SK-N-MC (cell line): ENCODE measurements around the gene BCAS3.

Experiments
- EZH2 ChIP-seq: fragments of 200-600 bp; sonication (generic); IDR thresholded peaks from one replicate; pipeline ENCODE4 v1.6.1; 2017; ENCODE audit warnings: antibody characterized with exemption
- FOXP2 ChIP-seq: optimal IDR thresholded peaks from 2 replicates; pipeline ENCODE3; 2011; ENCODE audit warnings: mild to moderate bottlenecking, moderate library complexity; ENCODE audit not compliant: insufficient read depth; ENCODE audit errors: extremely low read length, control extremely low read depth

DNA sequence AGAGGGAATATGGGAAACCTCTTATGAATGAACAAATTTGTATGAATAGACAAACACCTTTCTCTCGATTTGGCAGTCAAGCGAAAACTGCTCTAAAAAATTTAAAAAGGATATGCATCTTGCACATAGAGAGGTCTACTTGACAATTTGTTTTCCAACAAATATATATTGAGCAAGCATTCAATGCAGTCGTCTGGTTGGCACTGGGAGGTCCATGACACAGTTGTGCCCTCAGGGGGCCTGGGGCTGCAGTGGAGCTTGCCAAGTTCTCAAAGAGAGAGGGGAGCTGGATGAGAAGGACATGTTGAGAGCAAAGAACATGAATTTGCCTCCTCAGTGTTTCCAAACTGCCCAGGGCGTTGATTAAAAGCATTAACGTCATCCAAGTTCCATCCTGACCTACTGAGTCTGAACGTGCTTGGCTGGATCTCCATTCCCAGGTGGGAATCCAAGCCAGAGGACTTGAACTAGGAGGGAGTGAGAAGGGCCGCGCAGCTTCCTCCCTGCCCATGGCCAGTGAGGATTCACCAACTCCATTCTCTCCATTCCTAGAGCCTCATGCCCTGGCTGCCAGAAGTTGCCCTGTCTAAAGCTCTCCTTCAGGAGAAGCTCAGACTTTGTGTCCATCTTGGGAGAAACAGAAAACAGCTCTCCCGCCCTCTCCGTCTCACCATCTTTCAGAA is 746.5 kb downstream of the BCAS3 start:
- TF ChIP-seq EZH2, result no peak
- TF ChIP-seq FOXP2, result no peak
